AG04449 (cell line): ENCODE results near the gene CASK.

ENCODE experiments used
- CTCF ChIA-PET: fragments of 350-600 bp; formaldehyde crosslinking; extraction: SDS; loops from one replicate; lab custom pipeline; 2021; ENCODE audit warnings: antibody characterized with exemption; lab: Yijun Ruan, JAX
- POLR2A ChIA-PET: fragments of 400-600, 350-600 bp; formaldehyde crosslinking; extraction: SDS; loops from one replicate; lab custom pipeline; 2020; ENCODE audit warnings: antibody characterized with exemption, inconsistent platforms; lab: Yijun Ruan, JAX
- DNase-seq: peaks from one replicate; pipeline ENCODE4 v3.0.0-alpha.2; 2010; ENCODE audit warnings: low read depth, low spot score
- H3K4me3 ChIP-seq: 2 replicates; pipeline ENCODE4 v1.5.1; 2011; ENCODE audit warnings: low read depth, mild to moderate bottlenecking, control low read depth, low read length
- CTCF ChIP-seq: IDR thresholded peaks from one replicate; pipeline ENCODE4 v1.5.1; 2011; ENCODE audit warnings: mild to moderate bottlenecking, moderate library complexity, low read length, control low read depth, inconsistent platforms; ENCODE audit not compliant: insufficient read depth; ENCODE audit errors: missing control alignments

Gene CASK

GRCh38 chrX:41561045-41561444 lies 362.3 kb downstream of the CASK start:
- ChIA-PET CTCF (interaction anchor here (1.1 to 1.3 kb wide), 3 partner anchors 198 to 221 kb away, joined by 3 to 7 read pairs (median 3); no protein-coding TSS in a partner anchor), POLR2A (no interaction called here)
- no peak overlapping the region for H3K4me3 ChIP-seq
- DNase-seq, result peak; percentile 36
- no peak for TF ChIP-seq CTCF

GRCh38 chrX:41559235-41560052 lies 363.9 kb downstream of the CASK start:
- no peak for TF ChIP-seq CTCF
- POLR2A ChIA-PET, result no interaction called here
- DNase-seq, result peak; percentile 42
- H3K4me3 ChIP-seq, result no peak overlapping the region
- CTCF ChIA-PET, result interaction anchor here (0.9 to 1.8 kb wide), 4 partner anchors 172 to 239 kb away, joined by 3 to 20 read pairs (median 3); no protein-coding TSS in a partner anchor

- H3K4me3 ChIP-seq, result no peak overlapping the region
- POLR2A ChIA-PET, result no interaction called here
- TF ChIP-seq CTCF, result peak; percentile 6
- CTCF ChIA-PET, result interaction anchor here (0.7 to 1.8 kb wide), 4 partner anchors 173 to 837 kb away, joined by 3 to 20 read pairs (median 3); no protein-coding TSS in a partner anchor
- DNase-seq, result no peak
These were observed 364.8 kb downstream of the CASK start for GRCh38 chrX:41558531-41558930.

- ChIA-PET POLR2A (no interaction called here), CTCF (interaction anchor here (1.0 kb wide), 1 partner anchor 203 kb away, joined by 3 read pairs; no protein-coding TSS in a partner anchor)
- no peak for DNase-seq
- no peak for TF ChIP-seq CTCF
- no peak overlapping the region for H3K4me3 ChIP-seq
These were observed 366.4 kb downstream of the CASK start for GRCh38 chrX:41556958-41557357.

GRCh38 chrX:41553688-41554087 lies 369.7 kb downstream of the CASK start:
- POLR2A ChIA-PET, result no interaction called here

More at GRCh38 chrX:41553688-41554087, 369.7 kb downstream of the CASK start:
- CTCF ChIA-PET, result interaction anchor here (1.0 to 1.3 kb wide), 2 partner anchors 206 to 227 kb away, joined by 4 to 5 read pairs; no protein-coding TSS in a partner anchor
- TF ChIP-seq CTCF, result no peak
- no peak overlapping the region for H3K4me3 ChIP-seq
- DNase-seq, result no peak
